Activated CD4-positive, alpha-beta T cell treated with anti-CD3 and anti-CD28 coated beads, Interleukin-2, amount 10 ng/mL, durations not matched to agents 7 days and 5 days (primary cell): ENCODE data around the gene MDH1. TPM values are rescaled to one million over a fixed set of nuclear protein-coding genes. Genes with fewer than 3 reads are reported as not detected.
A peak's percentile ranks its signal among the peaks of the same experiment; 100 is the strongest.
"Not testable (repeated sequence)": the region's sequence is repeated elsewhere in the genome, so short reads cannot be mapped to it uniquely, and the experiment has no call there.

Experiments used
- CTCF ChIA-PET: fragments of 350-600 bp; sonication (Branson Sonifier 250); formaldehyde crosslinking; loops from one replicate; lab custom pipeline; 2021; ENCODE audit warnings: antibody characterized with exemption; lab: Charles Lee
- POLR2A ChIA-PET: fragments of 350-600 bp; sonication (Branson Sonifier 250); formaldehyde crosslinking; loops from one replicate; lab custom pipeline; 2021; ENCODE audit warnings: antibody characterized with exemption; lab: Charles Lee
- DNase-seq: peaks from one replicate; pipeline ENCODE4 v3.0.0-alpha.2; 2020
- H3K27ac Mint-ChIP-seq: one replicate; pipeline ENCODE4 v1.8.0; 2021; ENCODE audit warnings: mild to moderate bottlenecking, moderate library complexity, mixed read lengths
- H3K27me3 Mint-ChIP-seq: one replicate; pipeline ENCODE4 v1.8.0; 2021; ENCODE audit warnings: mixed read lengths
- H3K36me3 Mint-ChIP-seq: one replicate; pipeline ENCODE4 v1.8.0; 2021; ENCODE audit warnings: low read depth, mixed read lengths
- H3K4me1 Mint-ChIP-seq: one replicate; pipeline ENCODE4 v1.8.0; 2021; ENCODE audit warnings: mixed read lengths
- H3K4me3 Mint-ChIP-seq: one replicate; pipeline ENCODE4 v1.8.0; 2021; ENCODE audit warnings: mild to moderate bottlenecking, moderate library complexity, mixed read lengths
- H3K9me3 Mint-ChIP-seq: one replicate; pipeline ENCODE4 v1.8.0; 2021; ENCODE audit warnings: mixed read lengths
- total RNA-seq, 2 experiments: library from RNA; stranded (reverse); gene quantifications; one replicate each; pipeline ENCODE4 v1.2.3, GENCODE V29; 2021

Gene MDH1
- total RNA-seq, 2 experiments from 2014 or later: 164 to 176 TPM

DNA sequence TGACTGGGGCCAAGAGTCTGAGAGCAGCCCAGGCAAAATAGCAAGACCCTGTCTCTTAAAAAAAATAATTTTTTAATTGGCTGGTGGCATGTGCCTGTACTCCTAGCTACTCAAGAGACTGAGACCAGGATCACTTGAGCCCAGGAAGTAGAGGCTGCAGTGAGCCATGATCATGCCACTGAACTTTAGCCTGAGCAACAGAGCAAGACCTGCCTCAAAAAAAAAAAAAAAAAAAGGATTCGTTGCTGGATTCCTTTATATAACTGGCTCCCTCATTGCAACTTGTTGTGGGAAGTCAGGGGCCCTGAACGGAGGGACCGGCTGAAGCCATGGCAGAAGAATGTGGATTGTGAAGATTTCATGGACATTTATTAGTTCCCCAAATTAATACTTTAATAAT lies 15.7 kb upstream of the MDH1 start:
- CTCF ChIA-PET, H3K27ac Mint-ChIP-seq, H3K36me3 Mint-ChIP-seq, H3K4me1 Mint-ChIP-seq, H3K4me3 Mint-ChIP-seq, H3K27me3 Mint-ChIP-seq, DNase-seq, POLR2A ChIA-PET: not testable (repeated sequence)
- peaks cover 13% of the 10 kb centered on the region for H3K9me3 Mint-ChIP-seq

DNA sequence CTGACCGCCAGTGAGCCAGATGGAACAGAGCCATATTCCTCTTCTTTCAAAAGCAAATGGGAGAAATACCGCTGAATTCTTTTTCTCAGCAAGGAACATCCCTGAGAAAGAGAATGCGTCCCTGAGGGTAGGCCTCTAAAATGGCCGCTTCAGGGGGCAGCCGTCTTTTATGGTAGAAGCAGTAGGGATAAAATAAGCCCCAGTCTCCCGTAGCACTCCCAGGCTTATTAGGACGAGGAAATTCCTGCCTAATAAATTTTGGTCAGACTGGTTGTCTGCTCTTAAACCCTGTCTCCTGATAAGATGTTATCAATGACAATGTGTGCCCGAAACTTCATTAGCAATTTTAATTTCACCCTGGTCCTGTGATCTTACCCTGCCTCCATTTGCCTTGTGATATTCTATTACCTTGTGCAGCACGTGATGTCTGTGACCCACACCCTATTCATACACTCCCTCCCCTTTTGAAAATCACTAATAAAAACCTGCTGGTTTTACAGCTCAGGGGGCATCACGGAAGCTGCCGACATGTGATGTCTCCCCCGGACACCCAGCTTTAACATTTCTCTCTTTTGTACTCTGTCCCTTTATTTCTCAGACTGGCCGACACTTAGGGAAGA lies 14.9 kb upstream of the MDH1 start:
- H3K4me3 Mint-ChIP-seq, H3K4me1 Mint-ChIP-seq, DNase-seq, H3K27ac Mint-ChIP-seq, H3K36me3 Mint-ChIP-seq, H3K27me3 Mint-ChIP-seq, POLR2A ChIA-PET, H3K9me3 Mint-ChIP-seq: not testable (repeated sequence)
- CTCF ChIA-PET: interaction anchor here (1.4 kb wide), 1 partner anchor 14 kb away, joined by 3 read pairs; no protein-coding TSS in a partner anchor

- no peak overlapping the region for H3K27ac Mint-ChIP-seq
- peaks cover 2% of the 10 kb centered on the region for H3K36me3 Mint-ChIP-seq
Observed at GRCh38 chr2:63576546-63576945, 12.2 kb upstream of the MDH1 start.

DNA sequence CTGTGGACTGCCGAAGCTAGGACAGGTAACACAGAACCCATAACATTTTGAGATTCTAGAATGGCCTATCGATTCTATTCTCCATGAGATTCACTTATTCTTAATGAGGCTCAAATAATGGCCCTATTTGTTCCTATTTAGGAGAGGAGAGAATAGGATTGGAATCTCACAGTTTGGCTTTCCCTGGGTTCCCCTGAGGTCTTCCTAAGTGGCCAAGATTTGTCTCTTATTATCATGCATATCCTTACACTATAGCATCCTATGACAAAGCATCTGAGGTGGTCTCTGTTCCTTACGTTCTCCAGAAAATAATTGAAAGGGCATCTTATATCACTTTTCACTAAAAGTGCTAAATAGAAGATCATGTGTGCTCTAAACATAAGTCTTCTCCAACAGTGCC lies 10.0 kb upstream of the MDH1 start:
- CTCF ChIA-PET: no interaction called here
- Mint-ChIP-seq H3K9me3 (peaks cover 3% of the 10 kb centered on the region), H3K4me1 (peaks cover 6% of the 10 kb centered on the region), H3K27me3 (no peaks in the 10 kb centered on the region), H3K27ac (no peak overlapping the region), H3K36me3 (no peaks in the 10 kb centered on the region), H3K4me3 (no peak overlapping the region)
- no peak for DNase-seq
- POLR2A ChIA-PET: no interaction called here

More at GRCh38 chr2:63576546-63576945, 12.2 kb upstream of the MDH1 start:
- no peaks in the 10 kb centered on the region for H3K27me3 Mint-ChIP-seq
- no peak for DNase-seq
- ChIA-PET POLR2A (no interaction called here), CTCF (no interaction called here)
- H3K4me3 Mint-ChIP-seq: no peak overlapping the region
- H3K4me1 Mint-ChIP-seq: no peaks in the 10 kb centered on the region
- peaks cover 6% of the 10 kb centered on the region for H3K9me3 Mint-ChIP-seq

DNA sequence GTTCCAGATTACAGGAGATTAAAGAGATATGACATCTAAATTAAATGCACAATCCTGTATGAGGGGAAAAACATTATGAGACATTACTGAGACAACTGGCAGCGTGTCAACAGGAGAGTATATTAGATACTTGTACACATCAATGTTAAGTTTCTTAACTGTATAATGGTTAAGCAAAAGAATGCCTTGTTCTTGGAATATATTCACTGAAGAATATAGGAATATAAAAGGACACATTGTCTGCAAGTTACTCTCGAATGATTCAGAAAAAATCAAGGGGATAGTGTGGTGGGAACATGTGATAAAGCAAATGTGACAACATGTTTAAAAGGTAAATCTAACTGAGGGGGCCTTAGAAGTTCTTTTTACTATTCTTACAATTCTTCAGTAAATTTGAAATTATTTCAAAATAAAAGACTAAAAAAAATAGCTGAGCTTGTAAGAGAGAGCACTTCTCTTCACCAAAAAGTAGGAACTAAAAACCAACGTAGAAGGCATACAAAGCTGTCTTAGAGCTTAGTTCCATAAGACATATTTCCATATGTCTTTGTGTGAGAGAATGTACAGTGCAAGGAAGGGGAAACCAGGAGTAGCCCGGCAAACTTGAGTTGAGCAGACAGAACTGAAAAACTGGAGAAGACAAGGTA lies 8.0 kb upstream of the MDH1 start:
- H3K27ac Mint-ChIP-seq: no peak overlapping the region
- CTCF ChIA-PET: no interaction called here

GRCh38 chr2:63581298-63581961 lies 7.3 kb upstream of the MDH1 start:
- Mint-ChIP-seq H3K4me1 (peaks cover 9% of the 10 kb centered on the region), H3K27me3 (no peaks in the 10 kb centered on the region), H3K4me3 (no peak overlapping the region), H3K27ac (no peak overlapping the region), H3K36me3 (no peaks in the 10 kb centered on the region), H3K9me3 (no peaks in the 10 kb centered on the region)
- DNase-seq: no peak
- POLR2A ChIA-PET: no interaction called here
- CTCF ChIA-PET: no interaction called here

More for the DNA sequence above, 8.0 kb upstream of the MDH1 start:
- H3K27me3 Mint-ChIP-seq: no peaks in the 10 kb centered on the region
- no peaks in the 10 kb centered on the region for H3K9me3 Mint-ChIP-seq
- no peaks in the 10 kb centered on the region for H3K36me3 Mint-ChIP-seq
- no peak for DNase-seq
- H3K4me3 Mint-ChIP-seq: no peak overlapping the region
- POLR2A ChIA-PET: no interaction called here
- peaks cover 6% of the 10 kb centered on the region for H3K4me1 Mint-ChIP-seq

- Mint-ChIP-seq H3K27ac (no peak overlapping the region), H3K9me3 (no peaks in the 10 kb centered on the region), H3K27me3 (no peaks in the 10 kb centered on the region), H3K4me3 (no peak overlapping the region), H3K36me3 (no peaks in the 10 kb centered on the region), H3K4me1 (peaks cover 21% of the 10 kb centered on the region)
- no peak for DNase-seq
- POLR2A ChIA-PET: no interaction called here
- CTCF ChIA-PET: no interaction called here
Observed at GRCh38 chr2:63582873-63583272, 5.9 kb upstream of the MDH1 start.

GRCh38 chr2:63587814-63588384 lies 864 bp upstream of the MDH1 start:
- Mint-ChIP-seq H3K27me3 (no peaks in the 10 kb centered on the region), H3K4me3 (peak overlapping the region; percentile 96), H3K4me1 (peaks cover 41% of the 10 kb centered on the region), H3K27ac (peak overlapping the region; percentile 95), H3K36me3 (peaks cover 6% of the 10 kb centered on the region), H3K9me3 (no peaks in the 10 kb centered on the region)
- no peak for DNase-seq
- ChIA-PET CTCF (interaction anchor here (1.1 to 1.2 kb wide), 3 partner anchors 12 to 627 kb away, joined by 3 to 5 read pairs (median 4); no protein-coding TSS in a partner anchor), POLR2A (interaction anchor here (0.6 to 1.2 kb wide), 3 partner anchors 12 to 1374 kb away, joined by 3 read pairs; no protein-coding TSS in a partner anchor)

GRCh38 chr2:63589148-63589958 lies 590 bp downstream of the MDH1 start:
- Mint-ChIP-seq H3K36me3 (peaks cover 18% of the 10 kb centered on the region), H3K27me3 (no peaks in the 10 kb centered on the region), H3K4me1 (peaks cover 42% of the 10 kb centered on the region), H3K4me3 (peak overlapping the region; percentile 96), H3K9me3 (no peaks in the 10 kb centered on the region), H3K27ac (peak overlapping the region; percentile 95)
- no peak for DNase-seq
- POLR2A ChIA-PET: interaction anchor here (1.1 to 1.2 kb wide), 2 partner anchors 11 to 267 kb away, joined by 3 read pairs; no protein-coding TSS in a partner anchor
- CTCF ChIA-PET: interaction anchor here (0.6 to 1.9 kb wide), 6 partner anchors 10 to 625 kb away, joined by 3 to 6 read pairs (median 4); no protein-coding TSS in a partner anchor

DNA sequence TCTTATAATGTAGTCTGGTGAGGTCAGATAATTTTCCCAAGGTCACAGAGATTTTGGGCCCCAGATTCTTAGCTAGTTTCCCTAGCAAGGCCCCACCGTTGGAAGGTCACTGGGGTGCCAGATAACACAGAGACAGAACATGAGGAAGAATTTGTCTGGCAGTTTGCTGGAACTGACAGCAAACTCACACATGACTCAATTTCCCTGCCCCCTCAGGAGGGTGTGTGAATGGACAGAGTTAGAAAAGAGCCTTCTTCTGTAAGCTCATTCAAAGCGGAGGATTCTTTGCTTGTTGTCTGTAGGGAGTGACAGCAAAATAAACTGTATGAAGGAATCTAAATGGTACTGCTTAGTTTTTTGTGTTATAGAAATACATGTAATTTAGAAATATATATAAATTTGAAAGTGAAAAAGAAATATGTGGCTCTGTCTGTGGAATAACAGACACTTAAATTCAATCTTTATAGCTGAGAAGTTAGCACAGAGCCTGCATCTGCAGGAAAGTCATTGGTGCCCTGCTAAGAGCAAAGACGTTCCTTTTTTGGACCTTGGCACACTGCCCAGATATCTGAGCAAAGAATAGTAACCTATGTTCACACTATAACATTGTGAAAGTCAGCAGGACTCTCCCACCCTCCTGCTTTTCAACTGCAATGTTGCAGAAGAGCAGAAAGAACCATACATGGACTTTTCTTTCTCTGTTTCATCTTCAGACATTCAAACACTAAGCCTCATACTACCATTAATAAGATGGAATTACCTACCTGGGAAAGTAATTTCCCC lies 2.1 kb downstream of the MDH1 start:
- no peaks in the 10 kb centered on the region for H3K27me3 Mint-ChIP-seq
- H3K36me3 Mint-ChIP-seq: peaks cover 24% of the 10 kb centered on the region
- no peaks in the 10 kb centered on the region for H3K9me3 Mint-ChIP-seq
- no peak overlapping the region for H3K27ac Mint-ChIP-seq
- peak overlapping the region; percentile 96 for H3K4me3 Mint-ChIP-seq
- peaks cover 42% of the 10 kb centered on the region for H3K4me1 Mint-ChIP-seq
- ChIA-PET POLR2A (interaction anchor here (0.7 to 1.0 kb wide), 2 partner anchors 9 to 10 kb away, joined by 3 to 4 read pairs; no protein-coding TSS in a partner anchor), CTCF (interaction anchor here (1.9 kb wide), 1 partner anchor 9 kb away, joined by 6 read pairs; no protein-coding TSS in a partner anchor)
- no peak for DNase-seq

GRCh38 chr2:63591566-63592175 lies 2.9 kb downstream of the MDH1 start:
- Mint-ChIP-seq H3K4me3 (no peak overlapping the region), H3K36me3 (peaks cover 31% of the 10 kb centered on the region), H3K27ac (no peak overlapping the region), H3K4me1 (peaks cover 37% of the 10 kb centered on the region), H3K9me3 (no peaks in the 10 kb centered on the region), H3K27me3 (no peaks in the 10 kb centered on the region)
- no peak for DNase-seq
- POLR2A ChIA-PET: no interaction called here
- CTCF ChIA-PET: interaction anchor here (1.9 kb wide), 1 partner anchor 8 kb away, joined by 6 read pairs; no protein-coding TSS in a partner anchor
